Heart left ventricle (tissue), 16 donors: ENCODE data around the gene IER5. TPM values are rescaled to one million over a fixed set of nuclear protein-coding genes. Genes with fewer than 3 reads are reported as not detected.

ENCODE experiments used
- ATAC-seq, 4 donors: fragments of 200-7000 bp; cut with Tn5 transposase; one replicate each; pipeline ENCODE4 v1.9.1; 2020 to 2022; ENCODE audit warnings: moderate library complexity in 4 of 4, mild to moderate bottlenecking in 3 of 4, moderate number of reproducible peaks in 1 of 4
- DNase-seq, 5 donors: peaks; one replicate each; pipeline ENCODE4 v3.0.0-alpha.2; 2020
- H3K27ac ChIP-seq, 12 donors: fragments of 200-600 bp; sonication (generic) in 4 of 12; one replicate each; pipeline versions ENCODE4 v1.5.0 to v1.8.0; 2016 to 2022; ENCODE audit warnings: mild to moderate bottlenecking in 2 of 12
- H3K27me3 ChIP-seq, 9 donors: fragments of 200-600 bp; sonication (generic) in 2 of 9; one replicate each; pipeline versions ENCODE4 v1.5.1 to v1.8.0; 2016 to 2022; ENCODE audit warnings: mild to moderate bottlenecking in 3 of 9
- H3K36me3 ChIP-seq, 9 donors: fragments of 200-600 bp; sonication (generic) in 2 of 9; one replicate each; pipeline versions ENCODE4 v1.5.0 to v1.8.0; 2018 to 2022; ENCODE audit warnings: mild to moderate bottlenecking in 2 of 9
- H3K4me1 ChIP-seq, 12 donors: fragments of 200-600 bp; sonication (generic) in 4 of 12; one replicate each; pipeline versions ENCODE4 v1.5.0 to v1.8.0; 2016 to 2022; ENCODE audit warnings: mild to moderate bottlenecking in 3 of 12
- H3K4me3 ChIP-seq, 12 donors: fragments of 200-600 bp; sonication (generic) in 4 of 12; one replicate each; pipeline versions ENCODE4 v1.5.0 to v1.8.0; 2017 to 2022; ENCODE audit warnings: mild to moderate bottlenecking in 9 of 12, moderate library complexity in 4 of 12
- H3K9me3 ChIP-seq, 12 donors: fragments of 200-600 bp; sonication (generic) in 4 of 12; one replicate each; pipeline versions ENCODE4 v1.5.0 to v1.8.0; 2016 to 2022; ENCODE audit warnings: mild to moderate bottlenecking in 1 of 12
- POLR2A ChIP-seq, 2 donors: fragments of 450-650 bp; IDR thresholded peaks; one replicate each; pipeline ENCODE4 v1.6.1; 2017; ENCODE audit warnings: antibody characterized with exemption in 2 of 2, mild to moderate bottlenecking in 2 of 2, moderate library complexity in 2 of 2
- WGBS, 4 donors: extraction: QIAGEN DNeasy Blood & Tissue Kit in 2 of 4; methylation state at CpG; one replicate each; pipeline versions ENCODE4 v1.1.5 to v1.1.7; 2013 to 2018; 5-methylcytosine and 5-hydroxymethylcytosine counted together
- intact Hi-C, 10 donors: fragments of 100-400 bp; cut with DNase I; formaldehyde crosslinking; loops; one replicate each; pipeline versions ENCODE4 v1.11.1 to v1.14.2; 2022
- polyA plus RNA-seq, 2 donors: library from polyadenylated mRNA; stranded (reverse); fragments of 200-250 nt; gene quantifications; one replicate each; pipeline ENCODE4 v1.2.3, GENCODE V29; 2013
- total RNA-seq, 9 donors: library from RNA; depleted of rRNA in 2 of 9; stranded (reverse); fragments of >200 nt in 2 of 9; fragmentation: NEBNext Ultra II Directional in 3 of 9; extraction: Animal tissue kit (Norgen Biotek cat#: 25700) in 3 of 9; gene quantifications; one replicate each; pipeline versions ENCODE4 v1.1.0 to v1.2.4, GENCODE V29; 2016 to 2023
- TF ChIP-seq, protein P1 (sequence below), 12 donors: fragments of 200-600 bp; sonication (generic) in 4 of 12; IDR thresholded peaks; one replicate each; pipeline versions ENCODE4 v1.5.0 to v1.8.0; 2018 to 2022; ENCODE audit warnings: antibody characterized with exemption in 12 of 12, mild to moderate bottlenecking in 5 of 12
- donor health status: ischemic (EF 13 %, LVEDD 7.1; RV severe dilation, severe dysfunction).
- donor health status: healthy with polysubstance abuse.
- donor health status: DM: no; HTN: yes; CAD: no.
- donor health status: DM: no; HTN: no; CAD: no.
- donor health status: ischemic (EF 25% LVEDD 6.9; RV normal size, moderate dysfunction).
- donor health status: ischemic (EF 25% LVEDD 5.7; RV mildly dilated, moderate dysfunction).
- donor health status: healthy.
- donor health status: DM: yes; HTN: yes; CAD: no.
- donor health status: ischemic (EF 35%, LVEDD 5.7; RV mildly dilated, moderate dysfunction).
- donor health status: nonischemic (EF 11% LVEDD 7.7; RV severe dilation, severe dysfunction).
- donor health status: DM: yes; HTN: yes; CAD: no.
- donor health status: PGD.
- donor health status: ischemic (EF 29% LVEDD 5.4; RV normal size, mild dysfunction).
- donor health status: nonischemic (EF 23%, LVEDD 6.1; RV moderate dilation, normal function).

Gene IER5
- total and polyA plus RNA-seq, 11 donors, result 12.8 to 23.4 (median 18.5) TPM

DNA sequence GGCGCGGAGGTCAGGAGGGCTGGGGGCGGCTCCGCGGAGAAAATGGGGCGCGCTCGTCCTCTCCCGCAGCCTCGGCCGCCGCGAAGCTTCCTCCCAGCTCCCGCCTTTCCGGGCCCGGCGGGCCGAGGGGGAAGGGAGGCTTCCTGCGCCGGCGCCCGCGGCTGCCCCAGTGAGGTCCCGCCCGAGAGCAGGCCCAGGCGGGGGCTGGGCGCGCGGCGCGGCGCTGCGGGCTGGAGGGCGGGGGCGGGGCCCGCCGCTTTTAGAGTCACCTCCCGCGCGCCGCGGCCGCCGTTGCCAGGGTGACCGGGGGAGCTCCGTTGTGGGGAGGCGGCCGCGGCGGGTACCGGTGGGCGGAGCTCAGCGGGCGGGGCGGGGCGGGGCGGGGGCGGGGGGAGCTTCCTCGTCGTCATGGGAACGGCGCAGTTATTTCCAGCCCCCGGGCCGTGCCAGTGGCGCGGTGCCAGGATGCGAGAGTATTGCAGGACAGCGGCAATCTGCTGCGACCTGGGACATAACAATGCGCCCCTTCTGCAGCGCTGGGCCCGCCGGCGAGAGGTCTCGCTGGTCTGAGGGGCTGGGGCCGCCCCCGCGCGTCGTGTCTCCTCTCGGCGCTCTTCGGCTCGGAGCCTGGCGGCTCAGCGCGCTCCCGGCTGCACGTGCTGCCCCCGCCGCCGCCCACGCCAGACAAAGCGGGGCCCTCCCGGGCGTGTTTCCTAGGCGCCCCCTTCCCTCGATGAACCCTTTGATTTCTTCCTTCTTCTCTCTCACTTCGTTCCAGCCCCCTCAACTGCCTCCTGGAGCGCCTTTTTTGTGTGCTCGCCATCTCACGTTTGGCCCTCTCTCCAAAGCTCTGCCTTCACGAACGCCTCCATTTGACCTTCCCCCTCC, 16.9 kb downstream of the IER5 start:
- DNase-seq (peak; percentile 96 to 99 (median 97)), ATAC-seq (peak; percentile 86 to 97 (median 94))
- no peaks in the 10 kb centered on the region for H3K27me3 ChIP-seq
- peaks cover 0 to 72% (median 29%) of the 10 kb centered on the region in 12 donors for H3K4me1 ChIP-seq
- 1 to 3% (median 2%) methylated on average over 55 to 104 of the region's 104 CpGs for WGBS, 4 donors
- H3K36me3 ChIP-seq, result no peaks in the 10 kb centered on the region
- TF ChIP-seq, protein P1, sequence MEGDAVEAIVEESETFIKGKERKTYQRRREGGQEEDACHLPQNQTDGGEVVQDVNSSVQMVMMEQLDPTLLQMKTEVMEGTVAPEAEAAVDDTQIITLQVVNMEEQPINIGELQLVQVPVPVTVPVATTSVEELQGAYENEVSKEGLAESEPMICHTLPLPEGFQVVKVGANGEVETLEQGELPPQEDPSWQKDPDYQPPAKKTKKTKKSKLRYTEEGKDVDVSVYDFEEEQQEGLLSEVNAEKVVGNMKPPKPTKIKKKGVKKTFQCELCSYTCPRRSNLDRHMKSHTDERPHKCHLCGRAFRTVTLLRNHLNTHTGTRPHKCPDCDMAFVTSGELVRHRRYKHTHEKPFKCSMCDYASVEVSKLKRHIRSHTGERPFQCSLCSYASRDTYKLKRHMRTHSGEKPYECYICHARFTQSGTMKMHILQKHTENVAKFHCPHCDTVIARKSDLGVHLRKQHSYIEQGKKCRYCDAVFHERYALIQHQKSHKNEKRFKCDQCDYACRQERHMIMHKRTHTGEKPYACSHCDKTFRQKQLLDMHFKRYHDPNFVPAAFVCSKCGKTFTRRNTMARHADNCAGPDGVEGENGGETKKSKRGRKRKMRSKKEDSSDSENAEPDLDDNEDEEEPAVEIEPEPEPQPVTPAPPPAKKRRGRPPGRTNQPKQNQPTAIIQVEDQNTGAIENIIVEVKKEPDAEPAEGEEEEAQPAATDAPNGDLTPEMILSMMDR (IDR thresholded peaks at IDR 0.05), result no peak
- TF ChIP-seq POLR2A (IDR thresholded peaks at IDR 0.05), result peak in 1 of 2 donors; percentile 56
- peak overlapping the region; percentile 48 to 89 (median 71) for H3K4me3 ChIP-seq
- peak overlapping the region; percentile 68 to 95 (median 90) for H3K27ac ChIP-seq
- H3K9me3 ChIP-seq, result no peaks in the 10 kb centered on the region
- intact Hi-C loops, result loop anchor here in 3 of 10 donors (2.0 to 5.0 kb wide), 2 partner anchors 15 to 37 kb away; no protein-coding TSS in a partner anchor

DNA sequence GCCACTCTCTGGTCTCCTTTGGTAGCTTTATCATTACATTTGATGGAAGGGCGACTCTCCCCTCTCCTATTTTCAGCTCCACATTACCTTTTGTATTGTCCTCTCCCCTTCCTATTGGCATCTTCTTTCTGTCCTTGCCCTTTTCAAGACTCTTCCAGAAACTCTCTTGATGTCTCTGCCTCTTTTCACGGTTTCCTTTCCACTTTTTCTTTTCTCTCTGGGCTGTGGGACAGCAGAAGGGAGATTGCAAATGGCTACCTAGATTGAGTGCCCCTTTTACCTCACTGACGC, 17.5 kb downstream of the IER5 start:
- no peaks in the 10 kb centered on the region for H3K9me3 ChIP-seq
- H3K27me3 ChIP-seq, result no peaks in the 10 kb centered on the region
- intact Hi-C loops, result loop anchor here in 1 of 10 donors (2.0 to 5.0 kb wide), 2 partner anchors 15 to 36 kb away; no protein-coding TSS in a partner anchor
- H3K4me3 ChIP-seq, result peak overlapping the region in 11 of 12 donors; percentile 28 to 89 (median 68)
- H3K36me3 ChIP-seq, result no peaks in the 10 kb centered on the region
- peaks cover 0 to 66% (median 29%) of the 10 kb centered on the region in 12 donors for H3K4me1 ChIP-seq
- TF ChIP-seq, protein P1 (IDR thresholded peaks at IDR 0.05), result no peak
- no peak for TF ChIP-seq POLR2A (IDR thresholded peaks at IDR 0.05)
- WGBS, 4 donors, result 52 to 65% (median 58%) methylated on average over 3 of the region's 3 CpGs
- ATAC-seq, result no peak
- H3K27ac ChIP-seq, result peak overlapping the region in 11 of 12 donors; percentile 53 to 92 (median 74)
- no peak for DNase-seq

DNA sequence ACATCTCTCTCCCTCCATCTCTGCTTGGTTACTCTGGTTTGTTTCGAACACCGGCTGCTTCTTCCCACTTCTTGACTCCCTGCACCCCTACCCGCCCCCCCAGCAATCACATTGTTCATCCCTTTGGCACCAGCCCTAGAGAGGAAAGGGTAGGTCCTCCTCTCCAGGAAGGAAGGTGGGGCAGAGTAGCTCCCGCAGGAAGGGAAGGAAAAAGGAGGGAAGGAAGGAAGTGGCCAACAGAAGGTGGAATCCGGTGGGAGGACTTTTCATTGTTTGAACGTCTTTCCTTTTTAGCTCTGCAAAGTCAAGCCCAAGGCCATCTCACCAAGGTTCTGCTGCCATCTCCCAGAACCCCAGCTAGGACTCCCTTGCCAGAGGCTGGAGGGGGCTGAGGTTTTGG, 18.0 kb downstream of the IER5 start:
- TF ChIP-seq, protein P1 (IDR thresholded peaks at IDR 0.05), result no peak
- no peak for TF ChIP-seq POLR2A (IDR thresholded peaks at IDR 0.05)
- no peak for ATAC-seq
- H3K36me3 ChIP-seq, result no peaks in the 10 kb centered on the region
- peak overlapping the region in 9 of 12 donors; percentile 7 to 92 (median 74) for H3K27ac ChIP-seq
- intact Hi-C loops, result loop anchor here in 1 of 10 donors (2.0 to 5.0 kb wide), 2 partner anchors 16 to 36 kb away; no protein-coding TSS in a partner anchor
- WGBS, 4 donors, result 54 to 63% (median 59%) methylated on average over 6 of the region's 6 CpGs
- no peaks in the 10 kb centered on the region for H3K9me3 ChIP-seq
- DNase-seq, result no peak
- peaks cover 0 to 64% (median 28%) of the 10 kb centered on the region in 12 donors for H3K4me1 ChIP-seq
- H3K27me3 ChIP-seq, result no peaks in the 10 kb centered on the region
- H3K4me3 ChIP-seq, result peak overlapping the region in 2 of 12 donors; percentile 70 to 72

DNA sequence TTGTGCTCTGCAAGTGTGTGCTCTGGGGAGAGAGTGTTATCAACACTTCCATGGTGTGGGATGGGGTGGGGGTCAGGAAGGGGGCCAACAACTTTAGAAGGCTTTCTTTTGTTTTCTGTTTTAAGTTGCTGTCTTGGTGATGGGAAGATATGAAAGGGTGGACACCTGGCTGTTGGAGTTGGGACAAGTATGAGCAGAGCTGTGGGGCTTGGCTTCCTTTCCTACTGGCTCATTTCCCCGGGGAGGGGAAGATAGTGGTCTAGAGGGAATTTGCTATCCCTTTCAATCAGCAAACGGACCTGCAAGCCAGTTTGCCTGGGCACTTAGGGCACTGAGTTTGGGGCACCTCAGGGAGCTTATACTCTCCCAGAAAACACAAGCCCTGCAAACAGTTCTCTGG, 19.2 kb downstream of the IER5 start:
- H3K36me3 ChIP-seq, result no peaks in the 10 kb centered on the region
- intact Hi-C loops, result loop anchor here in 1 of 10 donors (2.0 to 5.0 kb wide), 2 partner anchors 17 to 35 kb away; no protein-coding TSS in a partner anchor
- TF ChIP-seq POLR2A (IDR thresholded peaks at IDR 0.05), result no peak
- TF ChIP-seq, protein P1 (IDR thresholded peaks at IDR 0.05), result no peak
- no peaks in the 10 kb centered on the region for H3K27me3 ChIP-seq
- no peaks in the 10 kb centered on the region for H3K9me3 ChIP-seq
- ATAC-seq (no peak), DNase-seq (no peak)
- H3K4me1 ChIP-seq, result peaks cover 4 to 64% (median 33%) of the 10 kb centered on the region in 12 donors
- 10 to 22% (median 15%) methylated on average over 2 of the region's 2 CpGs for WGBS, 4 donors
- H3K4me3 ChIP-seq, result no peak overlapping the region
- no peak overlapping the region for H3K27ac ChIP-seq
